ENCODE measurements around the gene INPP5B. TPM values are rescaled to one million over a fixed set of nuclear protein-coding genes. Genes with fewer than 3 reads are reported as not detected.

INPP5B gene
- total RNA-seq, 1 donor from 2014 or later: 19.3 TPM

DNA sequence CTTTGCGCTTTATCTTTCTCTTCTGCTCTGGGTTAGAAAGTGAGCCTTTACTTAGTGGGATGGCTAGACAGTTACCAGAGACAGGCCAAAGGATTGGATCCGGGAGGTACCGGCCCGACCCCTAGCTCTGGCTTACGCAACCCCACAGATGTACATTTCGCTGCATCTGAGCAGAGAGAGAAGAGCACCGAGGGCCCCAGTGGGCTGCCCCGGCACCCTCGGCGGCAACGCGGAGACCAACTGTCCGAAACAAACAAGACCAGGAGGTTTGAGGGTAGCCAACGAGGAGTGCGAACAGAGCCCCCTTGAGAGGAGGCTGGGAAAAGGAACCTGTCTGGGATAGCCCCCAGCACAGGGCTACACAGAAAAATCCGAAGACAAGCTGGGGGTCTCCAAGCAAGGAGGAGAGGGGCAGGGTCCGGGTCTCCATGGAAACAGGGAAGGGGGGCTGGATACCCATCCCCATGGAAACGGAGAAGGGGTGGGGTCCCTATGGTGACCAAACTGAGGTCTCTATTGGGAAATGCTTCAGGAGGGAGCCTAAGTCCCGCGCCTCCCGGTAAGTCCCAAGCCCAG is 87.8 kb downstream of the INPP5B start:
- TF ChIP-seq, protein P1, sequence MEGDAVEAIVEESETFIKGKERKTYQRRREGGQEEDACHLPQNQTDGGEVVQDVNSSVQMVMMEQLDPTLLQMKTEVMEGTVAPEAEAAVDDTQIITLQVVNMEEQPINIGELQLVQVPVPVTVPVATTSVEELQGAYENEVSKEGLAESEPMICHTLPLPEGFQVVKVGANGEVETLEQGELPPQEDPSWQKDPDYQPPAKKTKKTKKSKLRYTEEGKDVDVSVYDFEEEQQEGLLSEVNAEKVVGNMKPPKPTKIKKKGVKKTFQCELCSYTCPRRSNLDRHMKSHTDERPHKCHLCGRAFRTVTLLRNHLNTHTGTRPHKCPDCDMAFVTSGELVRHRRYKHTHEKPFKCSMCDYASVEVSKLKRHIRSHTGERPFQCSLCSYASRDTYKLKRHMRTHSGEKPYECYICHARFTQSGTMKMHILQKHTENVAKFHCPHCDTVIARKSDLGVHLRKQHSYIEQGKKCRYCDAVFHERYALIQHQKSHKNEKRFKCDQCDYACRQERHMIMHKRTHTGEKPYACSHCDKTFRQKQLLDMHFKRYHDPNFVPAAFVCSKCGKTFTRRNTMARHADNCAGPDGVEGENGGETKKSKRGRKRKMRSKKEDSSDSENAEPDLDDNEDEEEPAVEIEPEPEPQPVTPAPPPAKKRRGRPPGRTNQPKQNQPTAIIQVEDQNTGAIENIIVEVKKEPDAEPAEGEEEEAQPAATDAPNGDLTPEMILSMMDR (conservative IDR thresholded peaks at IDR 0.05): no peak
- DNase-seq (ENCODE audit: extremely low spot score, unreplicated experiment): no peak
- H3K4me3 Mint-ChIP-seq: peak overlapping the region; percentile 100
- H3K4me1 Mint-ChIP-seq (ENCODE audit: unreplicated experiment): peaks cover 22% of the 10 kb centered on the region
- H3K36me3 Mint-ChIP-seq: peaks cover 14% of the 10 kb centered on the region
- no peaks in the 10 kb centered on the region for H3K9me3 Mint-ChIP-seq
- H3K27ac Mint-ChIP-seq: peak overlapping the region; percentile 98
- no peaks in the 10 kb centered on the region for H3K27me3 Mint-ChIP-seq

DNA sequence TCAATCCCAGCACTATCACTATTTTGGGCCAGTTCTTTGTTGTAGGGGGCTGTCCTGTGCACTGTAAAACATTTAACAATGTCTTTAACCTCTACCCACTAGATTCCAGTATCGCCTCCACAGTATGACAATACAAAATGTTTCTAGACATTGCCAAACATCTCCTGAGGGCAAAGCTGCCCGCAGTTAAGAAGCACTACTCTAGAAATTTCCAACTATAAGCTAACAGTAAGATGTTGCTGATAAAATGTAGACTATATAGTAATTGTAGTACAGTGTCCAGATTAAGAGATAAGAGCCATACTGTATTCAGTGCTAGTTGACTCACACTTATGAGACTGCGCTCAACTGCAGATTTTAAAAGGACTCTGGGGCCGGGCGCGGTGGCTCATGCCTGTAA is 92.4 kb downstream of the INPP5B start:
- TF ChIP-seq, protein P1 (conservative IDR thresholded peaks at IDR 0.05): no peak
- no peak overlapping the region for H3K4me3 Mint-ChIP-seq
- H3K27ac Mint-ChIP-seq: no peak overlapping the region
- H3K4me1 Mint-ChIP-seq (ENCODE audit: unreplicated experiment): peaks cover 18% of the 10 kb centered on the region
- H3K36me3 Mint-ChIP-seq: peaks cover 15% of the 10 kb centered on the region
- no peaks in the 10 kb centered on the region for H3K27me3 Mint-ChIP-seq
- no peaks in the 10 kb centered on the region for H3K9me3 Mint-ChIP-seq
- no peak for DNase-seq (ENCODE audit: extremely low spot score, unreplicated experiment)

DNA sequence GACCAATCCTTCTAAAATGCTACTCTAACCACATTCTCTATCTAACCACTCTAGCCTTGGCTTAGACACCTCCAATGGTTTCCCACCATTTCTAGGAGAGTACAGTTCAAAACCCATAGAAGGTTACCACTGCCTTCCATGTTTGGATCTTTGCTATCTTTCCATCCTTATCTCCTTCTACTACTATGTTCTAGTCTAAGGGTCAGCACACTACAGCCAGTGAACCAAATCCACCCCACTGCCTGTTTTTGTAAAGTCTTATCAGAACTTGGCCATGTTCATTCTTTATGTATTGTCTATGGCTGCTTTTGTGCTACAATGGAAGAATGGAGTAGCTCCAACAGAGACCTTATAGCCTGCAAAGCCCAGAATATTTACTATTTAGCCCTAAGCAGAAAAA is 93.7 kb downstream of the INPP5B start:
- Mint-ChIP-seq H3K9me3 (no peaks in the 10 kb centered on the region), H3K27me3 (no peaks in the 10 kb centered on the region), H3K27ac (no peak overlapping the region), H3K4me1 (ENCODE audit: unreplicated experiment) (peaks cover 12% of the 10 kb centered on the region), H3K36me3 (peaks cover 15% of the 10 kb centered on the region), H3K4me3 (no peak overlapping the region)
- DNase-seq (ENCODE audit: extremely low spot score, unreplicated experiment): no peak
- TF ChIP-seq, protein P1 (conservative IDR thresholded peaks at IDR 0.05): no peak

- Mint-ChIP-seq H3K4me3 (no peak overlapping the region), H3K36me3 (peaks cover 9% of the 10 kb centered on the region), H3K27me3 (no peaks in the 10 kb centered on the region), H3K9me3 (no peaks in the 10 kb centered on the region), H3K4me1 (ENCODE audit: unreplicated experiment) (peaks cover 9% of the 10 kb centered on the region), H3K27ac (no peak overlapping the region)
- DNase-seq (ENCODE audit: extremely low spot score, unreplicated experiment): no peak
- TF ChIP-seq, protein P1 (conservative IDR thresholded peaks at IDR 0.05): no peak
Measured at GRCh38 chr1:37851782-37852210, 95.1 kb downstream of the INPP5B start.

DNA sequence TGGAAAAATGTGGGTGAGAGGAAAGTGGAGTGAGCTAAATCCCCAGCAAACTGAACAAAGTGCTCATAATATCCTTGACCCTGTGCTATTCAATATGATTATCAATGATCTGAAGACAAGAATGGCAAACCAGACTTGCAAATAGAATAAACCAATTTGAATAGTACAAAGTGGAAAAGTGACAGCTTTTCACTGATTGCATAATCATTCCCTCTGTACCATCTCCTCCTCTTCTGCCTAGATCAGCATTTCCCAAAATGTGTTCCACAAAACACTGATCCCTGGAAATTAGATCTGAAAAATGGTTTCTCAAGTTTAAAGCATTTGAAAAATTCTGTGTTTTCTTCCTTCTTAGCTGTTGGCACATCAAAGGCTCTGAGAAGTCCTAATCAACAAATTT is 95.6 kb downstream of the INPP5B start:
- Mint-ChIP-seq H3K27ac (no peak overlapping the region), H3K9me3 (no peaks in the 10 kb centered on the region), H3K4me1 (ENCODE audit: unreplicated experiment) (peaks cover 9% of the 10 kb centered on the region), H3K4me3 (no peak overlapping the region), H3K27me3 (no peaks in the 10 kb centered on the region), H3K36me3 (peaks cover 9% of the 10 kb centered on the region)
- no peak for DNase-seq (ENCODE audit: extremely low spot score, unreplicated experiment)
- TF ChIP-seq, protein P1 (conservative IDR thresholded peaks at IDR 0.05): no peak
